Measurements from ENCODE around the gene RTP5. TPM values are rescaled to one million over a fixed set of nuclear protein-coding genes. Genes with fewer than 3 reads are reported as not detected.

RTP5 gene
- total and polyA plus RNA-seq, 2 donors (not counting 1 experiment from before 2014, with no cell fraction given): not detected

- H3K9ac ChIP-seq (ENCODE audit: low read length): no peak overlapping the region
- H2AFZ ChIP-seq (ENCODE audit: insufficient read depth, low read depth, low read length, poor library complexity, severe bottlenecking): no peak overlapping the region
- H3K27me3 Mint-ChIP-seq: no peaks in the 10 kb centered on the region
- no peak overlapping the region for H3K4me2 ChIP-seq (replicated peaks; ENCODE audit: low read depth, low read length, poor library complexity, severe bottlenecking)
- ChIA-PET CTCF (no interaction called here), POLR2A (no interaction called here)
- TF ChIP-seq EZH2 (IDR thresholded peaks at IDR 0.05; ENCODE audit: borderline replicate concordance, insufficient read depth, low read depth, low read length, poor library complexity, severe bottlenecking) (no peak), CTCF (IDR thresholded peaks at IDR 0.05) (no peak)
- no peaks in the 10 kb centered on the region for H4K20me1 ChIP-seq (ENCODE audit: control insufficient read depth, insufficient read depth, low read length, poor library complexity, severe bottlenecking)
- DNase-seq (no peak), ATAC-seq (ENCODE audit: low read depth) (no peak)
- intact Hi-C loops (cut with micrococcal nuclease): no loop called here
- no peaks in the 10 kb centered on the region for H3K4me1 ChIP-seq (ENCODE audit: control insufficient read depth in 2 of 2, insufficient read depth in 2 of 2, low read length in 2 of 2)
- 95% methylated on average over 37 of the region's 39 CpGs for WGBS (ENCODE audit: insufficient coverage)
- H3K4me1 Mint-ChIP-seq: peaks cover 2% of the 10 kb centered on the region
- H3K4me3 ChIP-seq (ENCODE audit: control extremely low read depth in 1 of 5, extremely low read depth in 1 of 5, insufficient read depth in 1 of 5, low read depth in 2 of 5, low read length in 4 of 5): no peak overlapping the region
- no peaks in the 10 kb centered on the region for H3K9me3 Mint-ChIP-seq (ENCODE audit: insufficient read depth)
- no peak overlapping the region for H3K27ac ChIP-seq (ENCODE audit: low read length in 2 of 2)
- peaks cover 0 to 3% (median 0%) of the 10 kb centered on the region in 4 experiments for H3K27me3 ChIP-seq (replicated peaks in 1 of 4; ENCODE audit: control extremely low read depth in 1 of 4, control insufficient read depth in 3 of 4, insufficient read depth in 4 of 4, low read length in 3 of 4)
- no peak overlapping the region for H3K27ac Mint-ChIP-seq
- no peak overlapping the region for H3K4me3 Mint-ChIP-seq
- no peaks in the 10 kb centered on the region for H3K9me3 ChIP-seq (ENCODE audit: control extremely low read depth in 1 of 3, control insufficient read depth in 2 of 3, insufficient read depth in 1 of 3, low read length in 2 of 3)
- H3K36me3 ChIP-seq (replicated peaks in 1 of 2; ENCODE audit: control extremely low read depth in 1 of 2, control insufficient read depth in 1 of 2, extremely low read depth in 1 of 2, insufficient read depth in 2 of 2, low read length in 1 of 2): no peaks in the 10 kb centered on the region
- no peaks in the 10 kb centered on the region for H3K79me2 ChIP-seq (ENCODE audit: control insufficient read depth, insufficient read depth, low read length)
These were observed 17.2 kb upstream of the RTP5 start for GRCh38 chr2:241852116-241852980.

- ChIA-PET POLR2A (no interaction called here), CTCF (no interaction called here)
- Mint-ChIP-seq H3K4me3 (no peak overlapping the region), H3K27me3 (no peaks in the 10 kb centered on the region), H3K4me1 (peaks cover 3% of the 10 kb centered on the region), H3K9me3 (ENCODE audit: insufficient read depth) (no peaks in the 10 kb centered on the region), H3K27ac (no peak overlapping the region)
- TF ChIP-seq EZH2 (IDR thresholded peaks at IDR 0.05; ENCODE audit: borderline replicate concordance, insufficient read depth, low read depth, low read length, poor library complexity, severe bottlenecking) (no peak), CTCF (IDR thresholded peaks at IDR 0.05) (no peak)
- H4K20me1 ChIP-seq (ENCODE audit: control insufficient read depth, insufficient read depth, low read length, poor library complexity, severe bottlenecking): no peaks in the 10 kb centered on the region
- H3K4me3 ChIP-seq (ENCODE audit: control extremely low read depth in 1 of 5, extremely low read depth in 1 of 5, insufficient read depth in 1 of 5, low read depth in 2 of 5, low read length in 4 of 5): no peak overlapping the region
- no peaks in the 10 kb centered on the region for H3K36me3 ChIP-seq (replicated peaks in 1 of 2; ENCODE audit: control extremely low read depth in 1 of 2, control insufficient read depth in 1 of 2, extremely low read depth in 1 of 2, insufficient read depth in 2 of 2, low read length in 1 of 2)
- no peak for DNase-seq
- no peaks in the 10 kb centered on the region for H3K9me3 ChIP-seq (ENCODE audit: control extremely low read depth in 1 of 3, control insufficient read depth in 2 of 3, insufficient read depth in 1 of 3, low read length in 2 of 3)
- peaks cover 0 to 3% of the 10 kb centered on the region in 2 donors for H3K4me1 ChIP-seq (ENCODE audit: control insufficient read depth in 2 of 2, insufficient read depth in 2 of 2, low read length in 2 of 2)
- H3K27me3 ChIP-seq (replicated peaks in 1 of 4; ENCODE audit: control extremely low read depth in 1 of 4, control insufficient read depth in 3 of 4, insufficient read depth in 4 of 4, low read length in 3 of 4): peaks cover 0 to 3% (median 0%) of the 10 kb centered on the region in 4 experiments
- H2AFZ ChIP-seq (ENCODE audit: insufficient read depth, low read depth, low read length, poor library complexity, severe bottlenecking): no peak overlapping the region
- no peak for ATAC-seq (ENCODE audit: low read depth)
- no peak overlapping the region for H3K27ac ChIP-seq (ENCODE audit: low read length in 2 of 2)
- no peak overlapping the region for H3K9ac ChIP-seq (ENCODE audit: low read length)
- no peak overlapping the region for H3K4me2 ChIP-seq (replicated peaks; ENCODE audit: low read depth, low read length, poor library complexity, severe bottlenecking)
- intact Hi-C loops (cut with micrococcal nuclease): no loop called here
- no peaks in the 10 kb centered on the region for H3K79me2 ChIP-seq (ENCODE audit: control insufficient read depth, insufficient read depth, low read length)
- 91% methylated on average over 9 of the region's 10 CpGs for WGBS (ENCODE audit: insufficient coverage)
These were observed 16.4 kb upstream of the RTP5 start for GRCh38 chr2:241852981-241853631.

All from B cell (primary cell).